Hepatocyte (in vitro differentiated cells): ENCODE measurements around the gene RGR.

Source experiments
- CTCF ChIP-seq: fragments of 200-600 bp; sonication (generic); IDR thresholded peaks from 2 replicates; pipeline ENCODE4 v1.5.1; 2016; ENCODE audit warnings: antibody characterized with exemption, mild to moderate bottlenecking; ENCODE audit not compliant: poor library complexity
- EZH2 ChIP-seq: fragments of 200-600 bp; sonication (generic); IDR thresholded peaks from 2 replicates; pipeline ENCODE4 v1.6.1; 2016; ENCODE audit warnings: antibody characterized with exemption, mild to moderate bottlenecking, borderline replicate concordance

GRCh38 chr10:84221916-84222315 lies 22.9 kb upstream of the RGR start:
- TF ChIP-seq CTCF = no peak
- no peak for TF ChIP-seq EZH2
